ENCODE measurements around the gene SPTLC3. TPM values are rescaled to one million over a fixed set of nuclear protein-coding genes. Genes with fewer than 3 reads are reported as not detected.

The SPTLC3 gene
- not detected for total RNA-seq

DNA sequence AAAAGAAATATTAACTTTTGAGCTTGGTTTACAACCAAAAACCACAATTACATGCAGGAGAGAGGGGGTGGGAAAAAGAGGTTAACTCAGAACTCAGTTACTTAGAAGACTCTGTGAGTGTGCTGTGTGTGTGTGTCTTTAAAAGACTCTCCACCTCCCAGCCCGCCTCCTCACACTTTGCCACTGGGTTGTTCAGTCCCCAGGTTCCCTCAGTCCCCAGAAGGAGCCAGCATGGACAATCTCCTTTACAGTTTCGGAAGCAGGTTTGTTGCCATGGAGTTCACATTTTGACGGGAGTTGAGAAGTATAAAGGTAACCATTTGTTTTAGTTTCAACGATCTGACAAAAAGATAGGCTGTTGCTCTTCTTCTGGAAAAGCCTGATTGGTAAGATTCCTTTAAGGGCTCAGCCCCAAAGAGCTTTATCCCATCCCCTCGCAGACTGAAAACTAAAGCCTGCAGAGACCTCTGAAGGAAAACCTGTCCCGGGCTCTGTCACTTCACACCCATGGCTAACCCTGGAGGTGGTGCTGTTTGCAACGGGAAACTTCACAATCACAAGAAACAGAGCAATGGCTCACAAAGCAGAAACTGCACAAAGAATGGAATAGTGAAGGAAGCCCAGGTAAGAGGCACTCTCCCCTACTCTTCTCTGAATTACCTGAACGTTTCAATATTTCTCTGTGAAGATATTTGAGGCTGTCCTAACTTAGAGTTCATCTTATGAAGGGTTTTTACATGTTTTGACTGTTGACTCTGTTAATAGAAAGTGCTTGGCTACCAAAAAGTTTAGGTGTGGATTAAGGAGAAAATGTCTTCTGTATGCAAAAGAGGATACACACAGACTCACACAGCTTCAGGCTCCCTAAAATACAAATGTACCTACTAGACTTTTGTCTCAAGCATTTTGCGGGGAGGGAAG lies at the start of gene SPTLC3:
Gene SPTLC3, plus strand, starts transcription at position 212 of the 921 bp plus-strand sequence. Its CDS starts 296 bp downstream, at position 508.
- CTCF ChIA-PET, result no interaction called here
- Mint-ChIP-seq H3K4me3 (no peak within 1 kb of the TSS), H3K36me3 (ENCODE audit: low read depth) (no peaks in the 10 kb centered on the region), H3K27me3 (no peaks in the 10 kb centered on the region), H3K27ac (no peak within 1 kb of the TSS), H3K4me1 (peaks cover 9% of the 10 kb centered on the region), H3K9me3 (no peaks in the 10 kb centered on the region)
- DNase-seq, result no peak
- POLR2A ChIA-PET, result no interaction called here

DNA sequence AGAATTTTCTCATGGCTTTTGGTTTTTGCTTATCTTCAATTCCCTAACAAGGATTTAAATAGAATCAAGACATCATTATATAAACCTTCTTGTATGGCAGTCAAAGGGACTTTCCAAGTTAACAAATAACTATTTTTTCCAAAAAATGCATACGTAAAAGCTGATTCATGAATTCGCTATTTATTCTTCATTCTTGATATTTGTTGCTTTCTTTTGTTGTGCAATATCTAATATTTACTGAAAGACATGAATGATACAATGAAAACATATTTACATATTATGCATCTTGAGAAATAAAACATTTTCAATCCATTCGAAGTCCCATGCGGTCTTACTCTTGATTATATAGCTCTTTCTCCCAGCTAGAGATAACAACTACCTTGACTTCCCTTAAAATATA lies 47.0 kb upstream of the SPTLC3 start:
- ChIA-PET CTCF (no interaction called here), POLR2A (no interaction called here)
- Mint-ChIP-seq H3K27me3 (no peaks in the 10 kb centered on the region), H3K4me1 (no peaks in the 10 kb centered on the region), H3K27ac (no peak overlapping the region), H3K36me3 (ENCODE audit: low read depth) (no peaks in the 10 kb centered on the region), H3K9me3 (peaks cover 2% of the 10 kb centered on the region), H3K4me3 (no peak overlapping the region)
- no peak for DNase-seq

DNA sequence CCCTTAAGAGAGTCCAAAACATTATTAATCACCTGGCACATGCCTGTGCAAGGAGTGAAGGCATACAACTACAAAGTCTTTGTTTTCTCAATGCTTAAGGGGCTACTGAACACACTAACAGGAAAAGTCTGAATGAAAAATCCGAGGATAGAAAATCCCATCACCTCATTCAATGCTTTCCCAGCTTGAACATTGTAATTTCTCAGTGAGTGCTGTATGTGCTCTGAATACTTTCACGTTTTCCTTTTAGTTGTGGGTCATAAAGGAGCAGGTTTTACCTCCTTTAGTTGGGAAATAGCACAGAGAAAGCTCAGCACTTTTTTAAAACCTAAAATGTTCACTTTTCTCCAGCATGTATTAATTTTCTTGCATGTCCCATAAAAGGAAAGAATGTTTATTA lies 45.9 kb upstream of the SPTLC3 start:
- H3K4me1 Mint-ChIP-seq, result no peaks in the 10 kb centered on the region
- H3K27ac Mint-ChIP-seq, result no peak overlapping the region
- no peak overlapping the region for H3K4me3 Mint-ChIP-seq
- no peaks in the 10 kb centered on the region for H3K36me3 Mint-ChIP-seq (ENCODE audit: low read depth)
- no peak for DNase-seq
- peaks cover 2% of the 10 kb centered on the region for H3K9me3 Mint-ChIP-seq
- POLR2A ChIA-PET, result no interaction called here
- no peaks in the 10 kb centered on the region for H3K27me3 Mint-ChIP-seq
- CTCF ChIA-PET, result no interaction called here

DNA sequence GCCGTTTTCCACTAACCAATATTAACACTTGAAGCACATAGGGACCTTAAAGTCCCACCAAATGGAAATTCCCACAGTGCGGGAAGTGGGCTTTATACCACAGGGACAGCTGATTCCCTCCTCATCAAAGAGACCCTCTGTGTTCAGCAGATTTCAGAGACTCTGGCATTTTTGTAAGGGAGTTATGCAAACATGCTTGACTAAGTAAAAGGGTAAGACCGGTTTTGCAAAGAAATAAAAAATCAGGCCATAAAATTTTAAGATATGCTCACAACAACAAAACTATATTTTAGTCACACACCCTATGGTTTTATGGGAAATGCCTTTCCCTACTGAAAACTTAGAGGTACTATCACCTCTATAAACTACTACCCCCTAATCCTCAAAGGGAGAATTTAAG lies 45.4 kb upstream of the SPTLC3 start:
- DNase-seq, result no peak
- ChIA-PET CTCF (no interaction called here), POLR2A (no interaction called here)
- H3K4me1 Mint-ChIP-seq, result no peaks in the 10 kb centered on the region
- H3K27ac Mint-ChIP-seq, result no peak overlapping the region
- H3K27me3 Mint-ChIP-seq, result no peaks in the 10 kb centered on the region
- peaks cover 2% of the 10 kb centered on the region for H3K9me3 Mint-ChIP-seq
- no peaks in the 10 kb centered on the region for H3K36me3 Mint-ChIP-seq (ENCODE audit: low read depth)
- no peak overlapping the region for H3K4me3 Mint-ChIP-seq

DNA sequence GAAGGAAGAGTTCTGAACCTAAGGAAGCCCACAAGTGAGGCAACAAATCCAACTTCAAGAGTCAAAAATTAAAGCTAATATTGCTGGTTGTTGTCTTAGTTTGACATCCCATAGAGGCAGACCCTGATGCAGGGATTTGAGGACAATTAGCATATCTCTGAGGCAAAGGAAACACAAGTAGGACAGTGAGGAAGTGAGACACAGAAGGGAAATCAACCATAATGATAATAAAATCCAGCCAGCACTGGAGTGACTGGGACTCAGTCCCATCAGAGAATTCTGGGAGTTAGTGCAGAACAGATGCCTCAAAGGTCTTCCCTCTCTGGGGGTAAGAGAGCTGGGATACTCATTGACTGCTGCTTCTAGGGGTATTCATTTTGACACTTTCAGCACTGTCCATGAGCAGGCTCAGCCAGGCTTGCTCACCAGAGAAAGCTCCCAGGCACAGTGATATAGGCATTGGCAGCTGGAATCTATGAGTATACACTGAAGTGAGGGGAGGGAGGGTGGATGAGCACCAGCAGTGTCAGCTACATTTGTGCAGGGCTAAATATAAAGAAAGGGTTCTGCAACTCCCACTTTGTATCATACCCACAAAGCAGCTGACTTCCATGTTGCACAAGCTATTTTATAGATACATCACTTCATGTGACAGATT lies 43.4 kb upstream of the SPTLC3 start:
- Mint-ChIP-seq H3K9me3 (no peaks in the 10 kb centered on the region), H3K4me3 (no peak overlapping the region), H3K4me1 (no peaks in the 10 kb centered on the region), H3K27me3 (no peaks in the 10 kb centered on the region), H3K36me3 (ENCODE audit: low read depth) (no peaks in the 10 kb centered on the region), H3K27ac (no peak overlapping the region)
- POLR2A ChIA-PET, result no interaction called here
- DNase-seq, result no peak
- CTCF ChIA-PET, result no interaction called here

DNA sequence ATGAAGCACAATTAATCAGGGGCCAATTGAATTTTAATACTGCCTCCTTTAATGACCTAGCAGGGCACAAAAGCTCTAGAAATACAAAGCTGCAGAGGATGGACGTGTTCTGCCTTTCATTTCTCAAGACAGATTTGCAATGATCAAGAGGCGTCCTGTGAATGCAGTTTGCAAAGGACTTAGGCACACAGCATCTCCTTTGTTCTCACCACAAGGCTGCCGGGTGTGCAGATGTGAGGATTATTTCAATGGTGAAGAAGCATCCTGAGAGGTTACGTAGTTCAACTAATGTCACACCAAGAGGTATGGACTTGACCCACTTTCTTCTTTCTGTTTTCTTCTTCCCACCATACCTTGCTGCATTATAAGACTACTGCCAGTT lies 42.9 kb upstream of the SPTLC3 start:
- no peaks in the 10 kb centered on the region for H3K4me1 Mint-ChIP-seq
- DNase-seq, result no peak
- H3K27me3 Mint-ChIP-seq, result no peaks in the 10 kb centered on the region
- no peak overlapping the region for H3K4me3 Mint-ChIP-seq
- H3K9me3 Mint-ChIP-seq, result no peaks in the 10 kb centered on the region
- no peaks in the 10 kb centered on the region for H3K36me3 Mint-ChIP-seq (ENCODE audit: low read depth)
- ChIA-PET POLR2A (no interaction called here), CTCF (no interaction called here)
- no peak overlapping the region for H3K27ac Mint-ChIP-seq

DNA sequence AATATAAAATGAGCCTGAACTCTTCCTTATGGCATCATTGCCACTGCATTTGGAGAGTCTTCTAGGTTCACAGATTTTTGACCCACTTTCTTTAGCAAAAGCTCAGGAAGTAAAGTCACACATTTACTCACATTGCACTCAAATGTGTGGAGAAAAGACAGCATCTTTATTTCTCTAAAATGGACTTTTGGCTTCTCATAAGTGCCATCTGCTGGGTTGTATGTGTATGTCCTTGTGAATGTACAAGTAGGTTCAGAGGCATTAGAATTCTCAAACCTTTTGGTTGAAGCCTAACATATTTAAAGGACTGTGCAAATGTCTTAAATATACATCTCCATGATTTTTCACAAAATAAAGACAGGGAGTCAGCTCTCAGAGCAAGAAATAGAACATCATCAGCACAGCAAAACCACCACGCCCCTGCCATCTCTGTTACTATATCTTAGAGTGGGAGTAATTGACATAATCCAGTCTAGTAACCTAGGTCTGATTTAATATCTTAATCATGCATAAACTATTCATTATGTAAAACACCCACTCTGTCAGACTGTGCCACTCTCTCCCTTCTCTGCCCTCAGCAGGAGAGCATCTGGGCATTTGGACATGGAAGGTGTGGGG lies 42.2 kb upstream of the SPTLC3 start:
- ChIA-PET CTCF (no interaction called here), POLR2A (no interaction called here)
- no peaks in the 10 kb centered on the region for H3K9me3 Mint-ChIP-seq
- H3K4me1 Mint-ChIP-seq, result no peaks in the 10 kb centered on the region
- H3K4me3 Mint-ChIP-seq, result no peak overlapping the region
- no peak for DNase-seq
- H3K27ac Mint-ChIP-seq, result no peak overlapping the region
- no peaks in the 10 kb centered on the region for H3K27me3 Mint-ChIP-seq
- H3K36me3 Mint-ChIP-seq (ENCODE audit: low read depth), result no peaks in the 10 kb centered on the region

DNA sequence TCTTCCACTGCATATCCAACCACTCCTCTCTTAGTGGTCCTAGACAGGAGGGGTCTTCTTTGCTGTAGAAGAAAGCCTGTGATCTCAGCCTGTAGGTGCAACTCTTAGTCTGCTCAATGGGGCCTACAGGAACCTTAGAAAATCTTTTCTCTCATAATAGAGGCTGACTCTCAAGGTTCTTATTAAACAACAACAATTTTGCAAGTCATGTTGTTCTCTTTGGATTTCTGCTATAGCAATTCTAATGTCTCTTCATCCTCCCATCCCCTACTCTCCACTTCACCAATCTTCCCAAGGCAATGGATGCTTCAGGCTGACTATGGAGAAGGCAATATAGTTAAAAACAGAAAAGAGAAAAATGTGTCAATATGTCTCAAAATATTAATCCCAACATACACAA lies 40.8 kb upstream of the SPTLC3 start:
- DNase-seq, result no peak
- H3K9me3 Mint-ChIP-seq, result no peaks in the 10 kb centered on the region
- no peaks in the 10 kb centered on the region for H3K4me1 Mint-ChIP-seq
- ChIA-PET CTCF (no interaction called here), POLR2A (no interaction called here)
- H3K36me3 Mint-ChIP-seq (ENCODE audit: low read depth), result no peaks in the 10 kb centered on the region
- H3K4me3 Mint-ChIP-seq, result no peak overlapping the region
- no peaks in the 10 kb centered on the region for H3K27me3 Mint-ChIP-seq
- H3K27ac Mint-ChIP-seq, result no peak overlapping the region

DNA sequence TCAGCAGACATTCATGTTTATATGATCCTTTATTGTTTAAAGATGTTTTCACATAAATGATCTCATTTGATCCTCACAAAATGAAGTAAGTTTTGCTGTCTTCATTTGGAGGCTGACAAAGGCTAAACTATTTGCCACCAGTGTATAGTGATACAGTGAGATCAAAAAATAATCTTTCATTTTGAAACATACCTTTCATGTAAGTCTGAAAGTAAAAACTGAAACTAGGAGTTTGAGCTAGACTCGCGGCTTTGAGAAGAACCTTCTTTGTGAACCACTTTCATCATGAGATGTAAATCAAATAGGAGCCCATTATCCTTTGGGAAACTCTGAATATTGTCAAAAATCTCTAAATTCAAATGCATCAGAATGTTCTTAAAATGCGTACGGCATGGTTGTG lies 40.3 kb upstream of the SPTLC3 start:
- no peak overlapping the region for H3K27ac Mint-ChIP-seq
- no peaks in the 10 kb centered on the region for H3K27me3 Mint-ChIP-seq
- H3K4me3 Mint-ChIP-seq, result no peak overlapping the region
- H3K9me3 Mint-ChIP-seq, result no peaks in the 10 kb centered on the region
- H3K4me1 Mint-ChIP-seq, result no peaks in the 10 kb centered on the region
- POLR2A ChIA-PET, result no interaction called here
- CTCF ChIA-PET, result no interaction called here
- no peaks in the 10 kb centered on the region for H3K36me3 Mint-ChIP-seq (ENCODE audit: low read depth)
- DNase-seq, result no peak

DNA sequence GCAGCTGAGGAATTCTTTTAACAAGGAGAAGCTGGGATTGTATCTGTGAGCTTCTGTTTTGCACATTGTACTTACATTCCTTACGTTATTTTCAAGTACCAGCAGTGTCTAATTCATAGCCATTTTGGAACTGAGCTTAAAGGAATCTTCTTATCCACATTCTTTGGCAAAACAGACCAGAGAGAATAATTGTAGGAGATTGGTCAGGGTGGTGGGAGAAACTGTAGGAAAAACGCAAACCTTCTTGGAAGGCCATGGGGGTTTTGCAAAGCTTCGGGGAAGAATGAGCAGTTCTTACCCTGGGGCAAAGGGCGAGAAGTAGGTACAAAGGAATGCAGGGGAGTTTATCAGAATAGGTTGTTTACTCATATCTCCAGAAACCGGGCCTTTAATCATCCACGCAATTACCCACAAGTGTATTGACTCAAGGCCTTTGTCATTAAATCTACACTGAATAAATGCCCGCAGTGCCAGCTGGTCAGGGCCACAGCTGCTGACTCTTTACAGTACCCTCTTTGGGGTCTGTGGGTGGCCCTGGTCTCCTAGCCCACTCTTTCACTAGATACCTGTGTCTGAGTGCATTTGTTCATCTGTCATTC lies 39.6 kb upstream of the SPTLC3 start:
- H3K27me3 Mint-ChIP-seq, result no peaks in the 10 kb centered on the region
- H3K4me3 Mint-ChIP-seq, result no peak overlapping the region
- H3K36me3 Mint-ChIP-seq (ENCODE audit: low read depth), result no peaks in the 10 kb centered on the region
- no peak for DNase-seq
- ChIA-PET CTCF (no interaction called here), POLR2A (no interaction called here)
- no peaks in the 10 kb centered on the region for H3K4me1 Mint-ChIP-seq
- H3K9me3 Mint-ChIP-seq, result no peaks in the 10 kb centered on the region
- no peak overlapping the region for H3K27ac Mint-ChIP-seq

DNA sequence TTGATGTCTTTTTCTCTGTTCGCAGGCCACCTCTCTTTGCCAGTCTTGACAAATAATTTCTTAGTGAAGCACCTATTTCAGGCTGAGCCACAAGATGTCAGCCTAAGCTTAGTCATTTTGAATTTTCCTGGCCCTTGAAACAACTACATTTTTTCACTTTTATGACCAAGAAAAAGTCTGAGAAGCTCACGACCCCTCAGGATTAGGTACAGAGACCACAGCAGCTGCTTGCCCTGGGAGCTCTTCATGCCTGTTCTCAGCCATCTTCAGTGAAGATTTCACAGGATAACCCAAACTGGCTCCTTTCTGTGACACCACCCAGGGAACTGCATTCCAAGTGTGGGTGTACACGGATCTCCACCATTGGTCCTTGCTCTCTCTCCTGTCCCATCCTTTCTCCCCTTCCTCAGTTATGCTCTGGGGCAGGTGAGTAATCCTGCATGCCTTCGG lies 38.4 kb upstream of the SPTLC3 start:
- ChIA-PET POLR2A (no interaction called here), CTCF (no interaction called here)
- Mint-ChIP-seq H3K27me3 (no peaks in the 10 kb centered on the region), H3K9me3 (no peaks in the 10 kb centered on the region), H3K4me3 (no peak overlapping the region), H3K36me3 (ENCODE audit: low read depth) (no peaks in the 10 kb centered on the region), H3K4me1 (no peaks in the 10 kb centered on the region), H3K27ac (no peak overlapping the region)
- DNase-seq, result no peak

DNA sequence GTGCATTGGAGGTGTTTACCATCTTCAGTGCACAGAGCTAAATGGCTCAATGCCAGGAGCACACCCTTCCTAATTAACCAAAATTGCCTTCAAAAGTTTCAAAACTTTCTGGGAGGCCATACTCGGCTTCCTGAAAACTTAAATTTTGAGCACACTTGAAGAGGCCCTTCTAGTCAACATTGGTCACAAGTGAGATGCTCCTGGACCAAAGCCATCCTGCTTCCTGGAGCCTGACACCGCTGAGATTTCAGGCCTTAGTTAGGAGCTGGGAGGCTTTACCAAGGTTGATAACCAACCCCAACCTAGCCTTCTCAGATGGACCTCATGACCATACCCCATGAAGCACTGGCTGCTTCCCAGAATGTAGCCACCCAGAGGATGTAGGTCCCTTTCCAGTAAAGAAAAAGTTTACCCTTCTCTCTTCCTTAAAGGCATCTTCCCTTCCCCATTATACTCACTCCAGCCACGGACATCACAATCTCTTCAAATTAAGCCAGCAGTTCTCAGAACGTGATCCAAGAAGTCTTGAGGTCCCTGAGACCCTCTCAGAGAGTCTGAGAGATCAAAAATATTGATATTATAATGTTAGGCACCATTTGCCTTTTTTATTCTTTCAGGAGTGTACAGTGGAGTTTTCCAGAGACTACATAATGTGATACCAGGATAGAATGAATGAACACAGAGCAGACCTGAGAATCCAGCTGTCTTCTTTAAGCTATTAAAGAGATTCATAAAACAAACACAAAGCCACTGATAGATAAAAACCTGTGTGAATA lies 32.8 kb upstream of the SPTLC3 start:
- H3K27me3 Mint-ChIP-seq, result no peaks in the 10 kb centered on the region
- CTCF ChIA-PET, result no interaction called here
- no peak overlapping the region for H3K27ac Mint-ChIP-seq

DNA sequence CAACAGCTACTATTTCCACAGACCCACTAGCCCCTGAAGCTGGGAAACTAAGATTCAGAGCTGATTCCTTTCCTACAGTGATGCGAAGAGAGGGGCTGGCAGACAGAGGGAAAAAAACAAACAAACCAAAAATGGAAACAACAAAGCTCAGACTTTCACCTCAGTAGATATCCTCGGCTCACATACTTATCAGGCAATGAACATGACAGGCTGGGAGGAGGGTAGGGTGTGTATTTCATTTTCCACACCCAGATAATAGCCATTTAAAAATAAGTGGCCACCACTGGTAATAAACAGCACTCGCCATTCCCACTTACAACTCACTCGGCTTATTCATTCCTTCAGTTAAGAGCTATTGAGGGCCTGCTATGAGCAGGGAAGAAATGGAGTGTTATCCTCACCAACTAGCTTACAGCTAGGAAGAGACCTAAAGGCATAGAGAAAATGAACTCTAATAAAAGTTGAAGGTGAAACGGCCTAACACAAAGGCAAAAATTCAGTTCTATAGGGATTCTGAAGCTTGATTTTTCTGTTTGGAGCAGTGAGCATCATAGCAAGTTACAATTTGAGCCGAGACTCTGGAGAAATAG lies 32.0 kb upstream of the SPTLC3 start:
- no peaks in the 10 kb centered on the region for H3K27me3 Mint-ChIP-seq
- H3K4me3 Mint-ChIP-seq, result no peak overlapping the region
- no peaks in the 10 kb centered on the region for H3K36me3 Mint-ChIP-seq (ENCODE audit: low read depth)
- H3K27ac Mint-ChIP-seq, result no peak overlapping the region
- POLR2A ChIA-PET, result no interaction called here
- DNase-seq, result no peak
- no peaks in the 10 kb centered on the region for H3K4me1 Mint-ChIP-seq
- H3K9me3 Mint-ChIP-seq, result no peaks in the 10 kb centered on the region
- CTCF ChIA-PET, result no interaction called here

More for the DNA sequence above, 32.8 kb upstream of the SPTLC3 start:
- no peaks in the 10 kb centered on the region for H3K36me3 Mint-ChIP-seq (ENCODE audit: low read depth)
- no peaks in the 10 kb centered on the region for H3K9me3 Mint-ChIP-seq
- H3K4me3 Mint-ChIP-seq, result no peak overlapping the region
- no peak for DNase-seq
- H3K4me1 Mint-ChIP-seq, result no peaks in the 10 kb centered on the region
- POLR2A ChIA-PET, result no interaction called here
